Adrenal gland (tissue), 12 donors: ENCODE measurements around the gene EPHB6. TPM values are rescaled to one million over a fixed set of nuclear protein-coding genes. Genes with fewer than 3 reads are reported as not detected.

Experiments
- DNase-seq, 7 donors: peaks; one replicate each; pipeline ENCODE4 v3.0.0-alpha.2; 2019 to 2020
- H3K27ac ChIP-seq, 5 donors: fragments of 200-600 bp; sonication (generic) in 4 of 5; 1 replicate in 3 of 5; 2 replicates in 2 of 5; pipeline versions ENCODE4 v1.5.1 to v1.8.0; 2016 to 2020; ENCODE audit warnings: mild to moderate bottlenecking in 1 of 5
- H3K27me3 ChIP-seq: fragments of 200-600 bp; 2 replicates; pipeline ENCODE4 v1.8.0; 2021
- H3K36me3 ChIP-seq, 2 donors: fragments of 200-600 bp; replicated peaks in 1 of 2; 1 replicate in 1 of 2; 2 replicates in 1 of 2; pipeline versions ENCODE4 v1.5.1 to v1.8.0; 2018 to 2022
- H3K4me1 ChIP-seq, 2 donors: fragments of 200-600 bp; replicated peaks in 1 of 2; 1 replicate in 1 of 2; 2 replicates in 1 of 2; pipeline versions ENCODE4 v1.5.1 to v1.8.0; 2018 to 2021
- H3K4me3 ChIP-seq, 4 donors: fragments of 200-600 bp; sonication (generic) in 3 of 4; one replicate each; pipeline ENCODE4 v1.5.1; 2016 to 2018
- H3K9me3 ChIP-seq, 3 donors: fragments of 200-600 bp; sonication (generic) in 1 of 3; replicated peaks in 1 of 3; 1 replicate in 2 of 3; 2 replicates in 1 of 3; pipeline versions ENCODE4 v1.5.1 to v1.8.0; 2016 to 2021
- CTCF ChIP-seq, 6 experiments: fragments of 450-650 bp in 4 of 6; fragments of 200-600 bp in 2 of 6; sonication (generic) in 1 of 6; IDR thresholded peaks; 1 replicate in 5 of 6; 2 replicates in 1 of 6; pipeline versions ENCODE4 v1.5.1 to v1.8.0; 2016 to 2021; ENCODE audit warnings: antibody characterized with exemption in 6 of 6, mild to moderate bottlenecking in 2 of 6, moderate library complexity in 1 of 6
- POLR2A ChIP-seq, 2 donors: fragments of 450-650 bp; IDR thresholded peaks; one replicate each; pipeline ENCODE4 v1.6.1; 2017; ENCODE audit warnings: antibody characterized with exemption in 2 of 2, mild to moderate bottlenecking in 2 of 2, moderate library complexity in 1 of 2
- WGBS, 4 donors: extraction: QIAGEN DNeasy Blood & Tissue Kit in 2 of 4; methylation state at CpG; one replicate each; pipeline versions ENCODE4 v1.1.5 to v1.1.7; 2013 to 2017; 5-methylcytosine and 5-hydroxymethylcytosine counted together
- intact Hi-C, 2 donors: fragments of 100-400 bp; cut with DNase I; formaldehyde crosslinking; loops; one replicate each; pipeline versions ENCODE4 v1.14.1 to v1.15.0; 2022 to 2023
- polyA plus RNA-seq, 3 donors: library from polyadenylated mRNA; stranded (reverse); fragments of 200-250 nt in 2 of 3; fragments of 350-450 nt in 1 of 3; fragmentation: Illumina TruSeq in 1 of 3; extraction: RNeasy Lipid Tissue Mini Kit (QIAGEN cat#74804) in 1 of 3; gene quantifications; one replicate each; pipeline ENCODE4 v1.2.3, GENCODE V29; 2013 to 2014
- total RNA-seq, 9 donors: library from RNA; depleted of rRNA in 4 of 9; stranded (reverse); fragments of >200 nt in 4 of 9; fragments of 120-200 nt in 1 of 9; fragmentation: NEBNext Ultra II Directional in 1 of 9; extraction: Animal tissue kit (Norgen Biotek cat#: 25700) in 1 of 9; gene quantifications; one replicate each; pipeline versions ENCODE4 v1.1.0 to v1.2.4, GENCODE V29; 2013 to 2023
- donor health status: healthy with polysubstance abuse.
- donor health status: Bipolar disorder and iron deficiency.
- donor health status: DM: yes; HTN: yes; CAD: no.
- donor health status: DM: no; HTN: no; CAD: no.
- donor health status: DM: no; HTN: no; CAD: no.
- donor health status: DM: yes; HTN: yes; CAD: no.

EPHB6 gene
- total and polyA plus RNA-seq, 12 donors: 0.78 to 17.2 (median 3.7) TPM

DNA sequence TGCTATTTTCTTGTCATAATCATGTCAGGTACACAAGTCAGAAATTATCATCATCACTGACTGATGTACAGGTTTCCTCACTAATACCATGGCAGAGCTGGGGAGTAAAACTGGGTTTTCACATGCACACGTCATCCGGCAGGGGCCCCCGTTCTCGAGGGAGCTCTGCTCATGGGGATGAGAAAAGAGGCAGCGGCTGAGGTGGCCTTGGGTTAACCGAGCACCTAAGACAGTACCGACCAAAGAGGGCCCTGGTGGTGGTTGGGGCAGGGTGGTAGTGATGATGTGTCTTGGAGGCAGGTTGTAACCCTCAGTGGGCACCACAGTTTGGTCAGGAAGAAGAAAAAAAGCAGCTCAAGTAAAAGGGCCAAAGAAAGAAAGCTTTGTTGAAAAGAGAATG, 42.8 kb downstream of the EPHB6 start:
- DNase-seq: peak in 2 of 7 donors; percentile 7 to 35
- TF ChIP-seq POLR2A (IDR thresholded peaks at IDR 0.05): no peak
- no peak for TF ChIP-seq CTCF (IDR thresholded peaks at IDR 0.05)

GRCh38 chr7:142898377-142899170, 43.7 kb downstream of the EPHB6 start:
- 53 to 71% (median 64%) methylated on average over 3 of the region's 3 CpGs for WGBS, 4 donors
- Histone ChIP-seq H3K4me1 (no peaks in the 10 kb centered on the region), H3K9me3 (no peaks in the 10 kb centered on the region), H3K36me3 (no peaks in the 10 kb centered on the region), H3K27ac (no peak overlapping the region), H3K27me3 (no peaks in the 10 kb centered on the region), H3K4me3 (no peak overlapping the region)
- intact Hi-C loops: no loop called here
- DNase-seq: peak in 1 of 7 donors; percentile 10
- no peak for TF ChIP-seq POLR2A (IDR thresholded peaks at IDR 0.05)
- TF ChIP-seq CTCF (IDR thresholded peaks at IDR 0.05): no peak

More for the DNA sequence above, 42.8 kb downstream of the EPHB6 start:
- WGBS, 4 donors: 77 to 81% (median 80%) methylated on average over 7 of the region's 7 CpGs
- Histone ChIP-seq H3K27ac (no peak overlapping the region), H3K27me3 (no peaks in the 10 kb centered on the region), H3K36me3 (no peaks in the 10 kb centered on the region), H3K4me1 (no peaks in the 10 kb centered on the region), H3K4me3 (no peak overlapping the region), H3K9me3 (no peaks in the 10 kb centered on the region)
- intact Hi-C loops: no loop called here

GRCh38 chr7:142899661-142900060, 44.8 kb downstream of the EPHB6 start:
- 20 to 37% (median 28%) methylated on average over 3 of the region's 3 CpGs for WGBS, 4 donors
- intact Hi-C loops: no loop called here
- TF ChIP-seq CTCF (IDR thresholded peaks at IDR 0.05): no peak
- TF ChIP-seq POLR2A (IDR thresholded peaks at IDR 0.05): no peak

GRCh38 chr7:142901426-142902259, 46.8 kb downstream of the EPHB6 start:
- H3K27me3 ChIP-seq: no peaks in the 10 kb centered on the region
- 70 to 81% (median 79%) methylated on average over 15 of the region's 15 CpGs for WGBS, 4 donors
- DNase-seq: no peak

More at GRCh38 chr7:142899661-142900060, 44.8 kb downstream of the EPHB6 start:
- Histone ChIP-seq H3K27me3 (no peaks in the 10 kb centered on the region), H3K4me3 (no peak overlapping the region), H3K36me3 (no peaks in the 10 kb centered on the region), H3K27ac (no peak overlapping the region), H3K4me1 (no peaks in the 10 kb centered on the region), H3K9me3 (no peaks in the 10 kb centered on the region)
- no peak for DNase-seq

More at GRCh38 chr7:142901426-142902259, 46.8 kb downstream of the EPHB6 start:
- Histone ChIP-seq H3K4me1 (no peaks in the 10 kb centered on the region), H3K9me3 (no peaks in the 10 kb centered on the region), H3K36me3 (no peaks in the 10 kb centered on the region), H3K27ac (no peak overlapping the region), H3K4me3 (no peak overlapping the region)
- intact Hi-C loops: no loop called here
- TF ChIP-seq CTCF (IDR thresholded peaks at IDR 0.05) (no peak), POLR2A (IDR thresholded peaks at IDR 0.05) (no peak)
